H1 (cell line): ENCODE measurements around the gene OLIG2. TPM values are rescaled to one million over a fixed set of nuclear protein-coding genes. Genes with fewer than 3 reads are reported as not detected.

Experiments
- CTCF ChIA-PET: fragments of 300-600 bp; sonication (Branson Sonifier 250); formaldehyde crosslinking; loops from one replicate; lab custom pipeline; 2021; ENCODE audit not compliant: partially characterized antibody; lab: Charles Lee
- POLR2A ChIA-PET: fragments of 300-600 bp; sonication (Branson Sonifier 250); formaldehyde crosslinking; loops from one replicate; lab custom pipeline; 2021; ENCODE audit warnings: inconsistent platforms; ENCODE audit not compliant: partially characterized antibody; lab: Charles Lee
- DNase-seq, 2 experiments: peaks; one replicate each; pipeline versions ENCODE4 v3.0.0 to v3.0.0-alpha.2; 2010 to 2022; ENCODE audit warnings: low spot score in 2 of 2, low read depth in 1 of 2, mixed read lengths in 1 of 2
- FAIRE-seq: peaks from 2 replicates; lab custom pipeline; 2011; peaks lifted over from hg19 to GRCh38; lab: Jason Lieb, UNC
- H2AFZ ChIP-seq: 2 replicates; pipeline ENCODE4 v1.8.1; 2012; ENCODE audit warnings: low read length, inconsistent platforms
- H2AK5ac ChIP-seq: 2 replicates; pipeline ENCODE4 v1.6.1; 2013; ENCODE audit warnings: low read depth, low read length
- H2BK120ac ChIP-seq: replicated peaks from 2 replicates; pipeline ENCODE3; 2013; ENCODE audit warnings: low read depth, low read length, inconsistent platforms
- H2BK12ac ChIP-seq: 2 replicates; pipeline ENCODE4 v1.6.1; 2013; ENCODE audit warnings: low read depth, low read length
- H2BK15ac ChIP-seq: 2 replicates; pipeline ENCODE4 v1.6.1; 2013; ENCODE audit warnings: low read length
- H2BK20ac ChIP-seq: 2 replicates; pipeline ENCODE4 v1.6.1; 2013; ENCODE audit warnings: low read length
- H2BK5ac ChIP-seq: 2 replicates; pipeline ENCODE4 v1.6.1; 2013; ENCODE audit warnings: low read depth, low read length
- H3K14ac ChIP-seq: 2 replicates; pipeline ENCODE4 v1.6.1; 2013; ENCODE audit warnings: inconsistent platforms; ENCODE audit not compliant: insufficient read length
- H3K18ac ChIP-seq: 2 replicates; pipeline ENCODE4 v1.6.1; 2013; ENCODE audit warnings: low read length; ENCODE audit errors: extremely low read depth
- H3K23ac ChIP-seq: 2 replicates; pipeline ENCODE4 v1.6.1; 2013; ENCODE audit warnings: inconsistent platforms; ENCODE audit not compliant: insufficient read length
- H3K23me2 ChIP-seq: 2 replicates; pipeline ENCODE4 v1.6.1; 2013; ENCODE audit warnings: low read depth, low read length
- H3K27ac ChIP-seq: 2 replicates; pipeline ENCODE4 v1.6.1; 2011; ENCODE audit warnings: low read depth, low read length, inconsistent platforms
- H3K27me3 ChIP-seq, 4 experiments: replicated peaks in 1 of 4; 1 replicate in 1 of 4; 2 replicates in 3 of 4; pipeline versions ENCODE4 v1.6.1 to v1.8.1; 2011 to 2013; ENCODE audit warnings: low read length in 3 of 4, mild to moderate bottlenecking in 3 of 4, inconsistent platforms in 2 of 4, mixed read lengths in 2 of 4, moderate library complexity in 1 of 4; ENCODE audit not compliant: control insufficient read depth in 3 of 4, insufficient read depth in 3 of 4; ENCODE audit errors: extremely low read depth in 1 of 4
- H3K36me3 ChIP-seq, 4 experiments: 2 replicates each; pipeline versions ENCODE4 v1.6.1 to v1.8.1; 2011 to 2013; ENCODE audit warnings: mild to moderate bottlenecking in 4 of 4, low read length in 3 of 4, moderate library complexity in 2 of 4, control low read depth in 1 of 4, inconsistent platforms in 1 of 4; ENCODE audit not compliant: insufficient read depth in 4 of 4, control insufficient read depth in 2 of 4
- H3K4ac ChIP-seq: replicated peaks from 2 replicates; pipeline ENCODE3; 2013; ENCODE audit warnings: low read length, low read depth, mixed read lengths, inconsistent platforms; ENCODE audit not compliant: insufficient read length
- H3K4me1 ChIP-seq, 4 experiments: replicated peaks in 1 of 4; 1 replicate in 1 of 4; 2 replicates in 3 of 4; pipeline versions ENCODE4 v1.6.1 to v1.8.1; 2011 to 2013; ENCODE audit warnings: low read length in 3 of 4, inconsistent platforms in 2 of 4, mixed read lengths in 1 of 4; ENCODE audit not compliant: insufficient read depth in 4 of 4, control insufficient read depth in 3 of 4
- H3K4me2 ChIP-seq, 2 experiments: 2 replicates each; pipeline versions ENCODE4 v1.6.1 to v1.8.1; 2011 to 2013; ENCODE audit warnings: low read depth in 2 of 2, low read length in 2 of 2, control low read depth in 1 of 2, inconsistent platforms in 1 of 2, mild to moderate bottlenecking in 1 of 2; ENCODE audit not compliant: insufficient read depth in 1 of 2
- H3K4me3 ChIP-seq, 4 experiments: fragments of 200-600, 300-600 bp in 1 of 4; sonication (generic), shearing (Covaris generic), sonication (Bioruptor Twin) in 1 of 4; 2 replicates each; pipeline versions ENCODE4 v1.5.1 to v1.8.1; 2011 to 2016; ENCODE audit warnings: low read length in 4 of 4, low read depth in 3 of 4, control low read depth in 2 of 4, inconsistent platforms in 2 of 4, mild to moderate bottlenecking in 2 of 4, mixed read lengths in 1 of 4, moderate library complexity in 1 of 4; ENCODE audit not compliant: insufficient read depth in 2 of 4; ENCODE audit errors: extremely low read depth in 1 of 4
- H3K56ac ChIP-seq: replicated peaks from 2 replicates; pipeline ENCODE3; 2013; ENCODE audit warnings: low read depth, mild to moderate bottlenecking, mixed read lengths, low read length, inconsistent platforms; ENCODE audit not compliant: insufficient read length
- H3K79me1 ChIP-seq: 2 replicates; pipeline ENCODE4 v1.6.1; 2013; ENCODE audit warnings: low read depth, low read length, control low read depth
- H3K79me2 ChIP-seq, 2 experiments: 2 replicates each; pipeline versions ENCODE4 v1.6.1 to v1.8.1; 2012 to 2013; ENCODE audit warnings: low read length in 2 of 2, mild to moderate bottlenecking in 2 of 2, inconsistent platforms in 1 of 2; ENCODE audit not compliant: insufficient read depth in 2 of 2, control insufficient read depth in 1 of 2
- H3K9ac ChIP-seq, 4 experiments: replicated peaks in 1 of 4; 1 replicate in 1 of 4; 2 replicates in 3 of 4; pipeline versions ENCODE4 v1.6.1 to v1.8.1; 2011 to 2013; ENCODE audit warnings: low read depth in 3 of 4, low read length in 3 of 4, control low read depth in 2 of 4, mild to moderate bottlenecking in 2 of 4, moderate library complexity in 2 of 4, inconsistent platforms in 1 of 4; ENCODE audit errors: extremely low read depth in 1 of 4
- H3K9me3 ChIP-seq, 2 experiments: 2 replicates each; pipeline versions ENCODE4 v1.6.1 to v1.8.1; 2012 to 2013; ENCODE audit warnings: mild to moderate bottlenecking in 2 of 2, moderate library complexity in 2 of 2, control low read depth in 1 of 2, inconsistent platforms in 1 of 2, low read depth in 1 of 2, low read length in 1 of 2, mixed read lengths in 1 of 2; ENCODE audit not compliant: insufficient read depth in 2 of 2
- H4K20me1 ChIP-seq, 2 experiments: replicated peaks in 1 of 2; 2 replicates each; pipeline versions ENCODE3 to v1.8.1; 2011 to 2013; ENCODE audit warnings: inconsistent platforms in 2 of 2, low read length in 2 of 2, mild to moderate bottlenecking in 1 of 2; ENCODE audit not compliant: insufficient read depth in 2 of 2, control insufficient read depth in 1 of 2
- H4K5ac ChIP-seq: 2 replicates; pipeline ENCODE4 v1.6.1; 2013; ENCODE audit warnings: low read length, low read depth, mixed read lengths, inconsistent platforms; ENCODE audit not compliant: insufficient read length
- H4K8ac ChIP-seq: 2 replicates; pipeline ENCODE4 v1.8.0; 2013; ENCODE audit warnings: mild to moderate bottlenecking, moderate library complexity, low read length, inconsistent platforms; ENCODE audit not compliant: insufficient read depth; ENCODE audit errors: extremely low read depth
- H4K91ac ChIP-seq: replicated peaks from 2 replicates; pipeline ENCODE3; 2013; ENCODE audit warnings: low read length, mixed read lengths, inconsistent platforms; ENCODE audit not compliant: insufficient read length
- ASH2L ChIP-seq: fragments of 200-600, 300-600 bp; sonication (generic); IDR thresholded peaks from one replicate; pipeline ENCODE4 v1.7.1; 2017; ENCODE audit warnings: low read length
- EGR1 ChIP-seq: IDR thresholded peaks from 2 replicates; pipeline ENCODE4 v1.6.1; 2011; ENCODE audit warnings: low read depth, low read length, borderline replicate concordance
- FOSL1 ChIP-seq: IDR thresholded peaks from 2 replicates; pipeline ENCODE4 v1.6.1; 2011; ENCODE audit warnings: mild to moderate bottlenecking, low read depth, low read length, moderate library complexity; ENCODE audit not compliant: insufficient read depth
- GABPA ChIP-seq: IDR thresholded peaks from 2 replicates; pipeline ENCODE4 v1.6.1; 2011; ENCODE audit warnings: mild to moderate bottlenecking, low read length, moderate library complexity, borderline replicate concordance; ENCODE audit not compliant: insufficient read depth
- POLR2AphosphoS5 ChIP-seq: IDR thresholded peaks from 2 replicates; pipeline ENCODE4 v1.6.1; 2011; ENCODE audit warnings: low read depth, low read length
- SP2 ChIP-seq: IDR thresholded peaks from 2 replicates; pipeline ENCODE4 v1.6.1; 2012; ENCODE audit warnings: mild to moderate bottlenecking, low read length, inconsistent platforms
- TAF7 ChIP-seq: optimal IDR thresholded peaks from 2 replicates; pipeline ENCODE3; 2011; ENCODE audit warnings: low read depth, mild to moderate bottlenecking, inconsistent platforms, low read length, moderate library complexity, borderline replicate concordance
- WGBS, 2 experiments: shearing (Covaris generic) in 1 of 2; methylation state at CpG; one replicate each; pipeline versions ENCODE4 v1.1.6 to v1.1.7; 2013 to 2015; ENCODE audit warnings: low lambda C conversion rate in 2 of 2, mixed read lengths in 2 of 2, inconsistent platforms in 1 of 2, low coverage in 1 of 2, missing lambda C conversion rate in 1 of 2; ENCODE audit not compliant: insufficient replicate concordance in 2 of 2, insufficient coverage in 1 of 2, insufficient read length in 1 of 2; ENCODE audit errors: extremely low coverage in 1 of 2, missing lambda C conversion rate in 1 of 2; 5-methylcytosine and 5-hydroxymethylcytosine counted together
- polyA plus RNA-seq, 7 experiments: library from polyadenylated mRNA; depleted of rRNA in 3 of 7; stranded (reverse) in 5 of 7; unstranded in 2 of 7; fragments of >200 nt in 5 of 7; fragments of 200-250 nt in 2 of 7; gene quantifications; 1 replicate in 5 of 7; 2 replicates in 1 of 7; 4 replicates in 1 of 7; pipeline versions ENCODE4 v1.2.1 to v1.2.3, GENCODE V29; 2011 to 2013; ENCODE audit warnings: missing spikeins in 2 of 7, mixed read lengths in 2 of 7
- total RNA-seq: library from RNA; stranded (reverse); fragmentation: NEBNext Ultra II Directional; extraction: Animal tissue kit (Norgen Biotek cat#: 25700); gene quantifications from 2 replicates; pipeline ENCODE4 v1.2.1, GENCODE V29; 2021

The OLIG2 gene
- total and polyA plus RNA-seq, 2 of the 8 experiments (the other 6 are each of a cell fraction or from before 2014, with no cell fraction given) = 0.79 TPM; not detected in 1

- Histone ChIP-seq H3K9ac (no peak overlapping the region), H2BK12ac (no peak overlapping the region), H3K4me1 (no peaks in the 10 kb centered on the region; a peak in 1 of 7 replicates), H4K5ac (no peak overlapping the region), H3K9me3 (no peaks in the 10 kb centered on the region), H2AFZ (no peak overlapping the region), H3K14ac (no peak overlapping the region), H4K8ac (no peak overlapping the region), H2BK5ac (no peak overlapping the region), H2BK120ac (no peak overlapping the region), H3K27ac (no peak overlapping the region), H3K18ac (no peak overlapping the region), H3K79me1 (no peaks in the 10 kb centered on the region), H3K56ac (no peak overlapping the region), H3K79me2 (no peaks in the 10 kb centered on the region), H3K23me2 (no peaks in the 10 kb centered on the region), H3K27me3 (peaks cover 0 to 2% (median 0%) of the 10 kb centered on the region in 4 experiments; a peak in 1 of 7 replicates), H3K4me3 (no peak overlapping the region), H4K20me1 (no peaks in the 10 kb centered on the region), H2AK5ac (no peak overlapping the region), H3K4me2 (no peak overlapping the region), H4K91ac (no peak overlapping the region), H2BK20ac (no peak overlapping the region), H3K4ac (no peak overlapping the region), H3K36me3 (no peaks in the 10 kb centered on the region), H2BK15ac (0 out of 2 replicates have a peak overlapping the region, but pooled peaks have one; percentile 18), H3K23ac (no peak overlapping the region)
- FAIRE-seq (no peak), DNase-seq (peak in 1 of 2 experiments; percentile 31)
- no peak for TF ChIP-seq FOSL1
- no peak for TF ChIP-seq POLR2AphosphoS5
- no peak for TF ChIP-seq ASH2L
- TF ChIP-seq GABPA = no peak
- no peak for TF ChIP-seq EGR1
- no peak for TF ChIP-seq SP2
- no peak for TF ChIP-seq TAF7
- 76% methylated on average over 3 of the region's 3 CpGs; no CpG with 5 or more reads in 1 of the 2 experiments for WGBS, 2 experiments
- CTCF ChIA-PET = interaction anchor here (1.1 kb wide), 1 partner anchor 131 kb away, joined by 3 read pairs; no protein-coding TSS in a partner anchor
- POLR2A ChIA-PET = no interaction called here
These were observed 17.2 kb upstream of the OLIG2 start for GRCh38 chr21:33008333-33009051.
